ENCODE measurements around the gene FHOD3. TPM values are rescaled to one million over a fixed set of nuclear protein-coding genes. Genes with fewer than 3 reads are reported as not detected.

The FHOD3 gene
- total and polyA plus RNA-seq, 2 of the 4 experiments (the other 2 are of a cell fraction) = 14.6 to 16.0 TPM

GRCh38 chr18:36337679-36338402 lies 40.3 kb downstream of the FHOD3 start:
- H3K9me1 ChIP-seq (ENCODE audit: insufficient read depth, low read length) = peaks cover 4% of the 10 kb centered on the region; the same call in 1 of the 2 replicates
- DNase-seq (no peak), ATAC-seq (ENCODE audit: low read depth) (no peak; the same call in 1 of the 2 replicates)
- H4K5ac ChIP-seq (ENCODE audit: low read depth, low read length) = no peak overlapping the region
- H3K14ac ChIP-seq (replicated peaks; ENCODE audit: low read depth, low read length) = no peak overlapping the region
- no peak overlapping the region for H3K9ac ChIP-seq (ENCODE audit: low read depth, low read length)
- no peaks in the 10 kb centered on the region for H3K36me3 ChIP-seq (ENCODE audit: control insufficient read depth, insufficient read depth, low read length)
- 52% methylated on average over 2 of the region's 4 CpGs; no CpG with 5 or more reads in 1 of the 2 experiments for WGBS, 2 experiments (ENCODE audit: extremely low coverage in 2 of 2, insufficient read length in 1 of 2)
- intact Hi-C loops (cut with micrococcal nuclease) (no loop called here), dilution Hi-C loops (cut with HindIII; ENCODE audit: low sequenced_read_pairs, unreplicated experiment) (no loop called here), in situ Hi-C loops (cut with MboI; ENCODE audit: low sequenced_read_pairs) (no loop called here)
- POLR2A ChIA-PET (ENCODE audit: unreplicated experiment) = interaction anchor here (0.6 kb wide), 1 partner anchor 143 kb away, joined by 3 read pairs; no protein-coding TSS in a partner anchor
- no peak overlapping the region for H2BK20ac ChIP-seq (ENCODE audit: low read depth, low read length)
- H4K8ac ChIP-seq (ENCODE audit: low read depth in 2 of 2, low read length in 2 of 2) = no peak overlapping the region
- no peak overlapping the region for H2BK120ac ChIP-seq (ENCODE audit: low read depth, low read length)
- no peak overlapping the region for H2AK5ac ChIP-seq (ENCODE audit: low read depth, low read length)
- H3K4me1 ChIP-seq (ENCODE audit: control insufficient read depth, insufficient read depth, low read length) = peaks cover 6% of the 10 kb centered on the region
- no peak overlapping the region for H3K18ac ChIP-seq (ENCODE audit: low read depth, low read length)
- H3K4ac ChIP-seq (ENCODE audit: low read depth, low read length) = no peak overlapping the region
- H2BK5ac ChIP-seq (ENCODE audit: low read depth, low read length, poor library complexity, severe bottlenecking) = no peak overlapping the region
- no peaks in the 10 kb centered on the region for H3K27me3 ChIP-seq (ENCODE audit: control insufficient read depth, insufficient read depth, low read length)
- H4K20me1 ChIP-seq (ENCODE audit: insufficient read depth, low read length) = no peaks in the 10 kb centered on the region
- H3K23ac ChIP-seq (ENCODE audit: low read depth, low read length) = no peak overlapping the region
- CTCF ChIA-PET = interaction anchor here (0.7 kb wide), 1 partner anchor 22 kb away, joined by 3 read pairs; no protein-coding TSS in a partner anchor
- H2BK15ac ChIP-seq (ENCODE audit: low read depth, low read length) = no peak overlapping the region
- no peak overlapping the region for H3K4me3 ChIP-seq (ENCODE audit: insufficient read depth, low read depth, low read length)
- no peak overlapping the region for H3K56ac ChIP-seq (ENCODE audit: extremely low read depth, insufficient read depth, low read length)
- H3K27ac ChIP-seq (ENCODE audit: insufficient read depth, low read length) = no peak overlapping the region
- no peaks in the 10 kb centered on the region for H3K9me3 ChIP-seq (ENCODE audit: control insufficient read depth, insufficient read depth, low read length)
- no peak for TF ChIP-seq RFX5 (IDR thresholded peaks at IDR 0.05; ENCODE audit: low read depth, low read length)
- TF ChIP-seq RAD21 (IDR thresholded peaks at IDR 0.05; ENCODE audit: low read length) = no peak
- no peak for TF ChIP-seq POLR2A (IDR thresholded peaks at IDR 0.05; ENCODE audit: low read depth, low read length)
- no peak for TF ChIP-seq RCOR1 (IDR thresholded peaks at IDR 0.05; ENCODE audit: insufficient replicate concordance, low read length)
- no peak for TF ChIP-seq MXI1 (IDR thresholded peaks at IDR 0.05; ENCODE audit: borderline replicate concordance, low read depth, low read length)
- no peak for TF ChIP-seq MAZ (IDR thresholded peaks at IDR 0.05; ENCODE audit: borderline replicate concordance, low read depth, low read length)
- no peak for TF ChIP-seq CHD1 (IDR thresholded peaks at IDR 0.05; ENCODE audit: low read depth, low read length)
- TF ChIP-seq BHLHE40 (IDR thresholded peaks at IDR 0.05; ENCODE audit: low read depth, low read length) = no peak
- no peak for TF ChIP-seq NFE2L2 (IDR thresholded peaks at IDR 0.05; ENCODE audit: low read depth, low read length)
- TF ChIP-seq CTCF (conservative IDR thresholded peaks at IDR 0.05; ENCODE audit: low read depth, low read length) = no peak
- TF ChIP-seq ELK1 (IDR thresholded peaks at IDR 0.05; ENCODE audit: borderline replicate concordance, low read depth, low read length) = no peak
- no peak for TF ChIP-seq MAFK (IDR thresholded peaks at IDR 0.05; ENCODE audit: low read depth, low read length)
- no peak for TF ChIP-seq USF2 (IDR thresholded peaks at IDR 0.05; ENCODE audit: low read depth, low read length)
- no peak overlapping the region for H4K91ac ChIP-seq (ENCODE audit: insufficient read depth, low read depth, low read length)
- no TSS peak for BruUV-seq (replicated peaks)
- H3K79me1 ChIP-seq (ENCODE audit: low read depth in 1 of 2, low read length in 2 of 2) = peaks cover 7 to 10% of the 10 kb centered on the region in 2 experiments; a peak in 2 of 4 replicates
- no peak overlapping the region for H3K4me2 ChIP-seq (ENCODE audit: low read depth, low read length)
- H2AFZ ChIP-seq (replicated peaks; ENCODE audit: low read length, poor library complexity) = no peak overlapping the region
- H2AK9ac ChIP-seq (replicated peaks; ENCODE audit: low read depth, low read length, poor library complexity) = no peak overlapping the region

Measured in IMR-90 (cell line).